Measurements from ENCODE around the gene AFG3L2.

Gene AFG3L2

GRCh38 chr18:12324991-12325725, 51.9 kb downstream of the AFG3L2 start:
- Histone ChIP-seq H3K4me1 (ENCODE audit: control insufficient read depth in 2 of 2, insufficient read depth in 1 of 2, low read depth in 1 of 2, low read length in 2 of 2) (peaks cover 0 to 4% of the 10 kb centered on the region in 2 donors), H2BK120ac (ENCODE audit: low read depth, low read length) (no peak overlapping the region), H2AK5ac (ENCODE audit: low read depth, low read length) (no peak overlapping the region), H3K79me1 (ENCODE audit: low read depth, low read length) (peaks cover 3% of the 10 kb centered on the region), H3K36me3 (replicated peaks in 1 of 2; ENCODE audit: control insufficient read depth in 2 of 2, insufficient read depth in 2 of 2, low read length in 2 of 2) (peaks cover 37 to 94% of the 10 kb centered on the region in 2 donors), H3K23ac (ENCODE audit: low read depth, low read length, poor library complexity) (peak overlapping the region; percentile 93), H2BK15ac (ENCODE audit: low read length) (no peak overlapping the region), H3K27ac (replicated peaks; ENCODE audit: low read length) (no peak overlapping the region), H4K91ac (ENCODE audit: low read depth, low read length, poor library complexity) (no peak overlapping the region), H3K4me3 (ENCODE audit: low read length in 2 of 2) (peak overlapping the region in 1 of 2 donors; percentile 36), H3K27me3 (ENCODE audit: control insufficient read depth in 3 of 3, insufficient read depth in 3 of 3, low read depth in 1 of 3, low read length in 3 of 3) (no peaks in the 10 kb centered on the region), H2BK5ac (ENCODE audit: low read length) (peak overlapping the region; percentile 39), H4K8ac (ENCODE audit: low read depth, low read length) (peak overlapping the region; percentile 65), H3K4me2 (ENCODE audit: insufficient read depth, low read length, poor library complexity, severe bottlenecking) (no peak overlapping the region), H2BK12ac (ENCODE audit: low read length) (no peak overlapping the region), H2AFZ (ENCODE audit: low read length) (no peak overlapping the region), H3K18ac (ENCODE audit: low read length) (peak overlapping the region; percentile 76), H3K9me3 (replicated peaks in 1 of 2; ENCODE audit: control insufficient read depth in 2 of 2, insufficient read depth in 1 of 2, low read depth in 1 of 2, low read length in 2 of 2) (peaks cover 0 to 5% of the 10 kb centered on the region in 2 donors), H3K4ac (ENCODE audit: low read length) (peak overlapping the region; percentile 11), H3K14ac (ENCODE audit: low read length) (peak overlapping the region; percentile 21), H3K9ac (ENCODE audit: low read depth, low read length, poor library complexity) (peak overlapping the region; percentile 70)
- WGBS, 2 donors (ENCODE audit: extremely low coverage in 2 of 2, insufficient read length in 2 of 2, insufficient replicate concordance in 1 of 2), result no CpG with 5 or more reads among the region's 58 CpGs
- no peak for DNase-seq (ENCODE audit: low spot score)

DNA sequence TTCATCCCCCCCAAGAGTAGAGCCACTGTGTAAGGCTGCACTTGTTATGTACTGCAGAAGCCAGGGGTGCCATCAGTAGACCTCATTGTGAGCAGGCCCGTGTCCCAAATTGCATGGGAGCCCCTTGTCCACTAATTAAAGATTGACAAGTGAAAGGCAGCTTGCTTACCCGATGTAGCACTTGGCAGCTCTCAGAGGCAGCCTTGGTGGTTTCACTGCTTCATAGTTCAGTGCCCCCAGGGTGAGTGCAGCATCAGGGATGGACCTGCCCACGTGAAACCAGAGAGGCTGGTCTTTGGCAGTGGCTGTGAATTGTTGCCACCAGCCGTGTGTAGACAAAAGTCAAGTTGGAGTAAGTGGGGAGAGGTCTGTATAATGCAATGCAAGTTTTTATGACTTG, 55.7 kb downstream of the AFG3L2 start:
- no peak overlapping the region for H3K4ac ChIP-seq (ENCODE audit: low read length)
- peak overlapping the region; percentile 30 for H3K9ac ChIP-seq (ENCODE audit: low read depth, low read length, poor library complexity)
- H4K91ac ChIP-seq (ENCODE audit: low read depth, low read length, poor library complexity), result peak overlapping the region; percentile 79
- no peak overlapping the region for H2AK5ac ChIP-seq (ENCODE audit: low read depth, low read length)
- no CpG with 5 or more reads among the region's 4 CpGs for WGBS, 2 donors (ENCODE audit: extremely low coverage in 2 of 2, insufficient read length in 2 of 2, insufficient replicate concordance in 1 of 2)
- H3K27ac ChIP-seq (replicated peaks; ENCODE audit: low read length), result no peak overlapping the region
- H2BK15ac ChIP-seq (ENCODE audit: low read length), result no peak overlapping the region
- no peak overlapping the region for H2BK12ac ChIP-seq (ENCODE audit: low read length)
- no peak overlapping the region for H3K23ac ChIP-seq (ENCODE audit: low read depth, low read length, poor library complexity)
- no peak for DNase-seq (ENCODE audit: low spot score)
- no peak overlapping the region for H2BK5ac ChIP-seq (ENCODE audit: low read length)
- H3K79me1 ChIP-seq (ENCODE audit: low read depth, low read length), result peaks cover 4% of the 10 kb centered on the region
- no peaks in the 10 kb centered on the region for H3K27me3 ChIP-seq (ENCODE audit: control insufficient read depth in 3 of 3, insufficient read depth in 3 of 3, low read depth in 1 of 3, low read length in 3 of 3)
- H3K4me2 ChIP-seq (ENCODE audit: insufficient read depth, low read length, poor library complexity, severe bottlenecking), result no peak overlapping the region
- peaks cover 18 to 87% of the 10 kb centered on the region in 2 donors for H3K36me3 ChIP-seq (replicated peaks in 1 of 2; ENCODE audit: control insufficient read depth in 2 of 2, insufficient read depth in 2 of 2, low read length in 2 of 2)
- H3K18ac ChIP-seq (ENCODE audit: low read length), result no peak overlapping the region
- no peak overlapping the region for H2AFZ ChIP-seq (ENCODE audit: low read length)
- no peak overlapping the region for H2BK120ac ChIP-seq (ENCODE audit: low read depth, low read length)
- peak overlapping the region; percentile 48 for H4K8ac ChIP-seq (ENCODE audit: low read depth, low read length)
- peaks cover 0 to 5% of the 10 kb centered on the region in 2 donors for H3K9me3 ChIP-seq (replicated peaks in 1 of 2; ENCODE audit: control insufficient read depth in 2 of 2, insufficient read depth in 1 of 2, low read depth in 1 of 2, low read length in 2 of 2)
- no peak overlapping the region for H3K4me3 ChIP-seq (ENCODE audit: low read length in 2 of 2)
- H3K14ac ChIP-seq (ENCODE audit: low read length), result no peak overlapping the region
- H3K4me1 ChIP-seq (ENCODE audit: control insufficient read depth in 2 of 2, insufficient read depth in 1 of 2, low read depth in 1 of 2, low read length in 2 of 2), result no peaks in the 10 kb centered on the region

- Histone ChIP-seq H2BK12ac (ENCODE audit: low read length) (no peak overlapping the region), H2BK15ac (ENCODE audit: low read length) (no peak overlapping the region), H4K8ac (ENCODE audit: low read depth, low read length) (no peak overlapping the region), H3K23ac (ENCODE audit: low read depth, low read length, poor library complexity) (no peak overlapping the region), H3K36me3 (replicated peaks in 1 of 2; ENCODE audit: control insufficient read depth in 2 of 2, insufficient read depth in 2 of 2, low read length in 2 of 2) (peaks cover 3 to 89% of the 10 kb centered on the region in 2 donors), H3K27me3 (ENCODE audit: control insufficient read depth in 3 of 3, insufficient read depth in 3 of 3, low read depth in 1 of 3, low read length in 3 of 3) (no peaks in the 10 kb centered on the region), H3K9me3 (replicated peaks in 1 of 2; ENCODE audit: control insufficient read depth in 2 of 2, insufficient read depth in 1 of 2, low read depth in 1 of 2, low read length in 2 of 2) (no peaks in the 10 kb centered on the region), H2BK120ac (ENCODE audit: low read depth, low read length) (no peak overlapping the region), H3K27ac (replicated peaks; ENCODE audit: low read length) (no peak overlapping the region), H2BK5ac (ENCODE audit: low read length) (no peak overlapping the region), H3K4me3 (ENCODE audit: low read length in 2 of 2) (no peak overlapping the region), H3K4ac (ENCODE audit: low read length) (no peak overlapping the region), H3K18ac (ENCODE audit: low read length) (no peak overlapping the region), H2AFZ (ENCODE audit: low read length) (no peak overlapping the region), H3K4me1 (ENCODE audit: control insufficient read depth in 2 of 2, insufficient read depth in 1 of 2, low read depth in 1 of 2, low read length in 2 of 2) (no peaks in the 10 kb centered on the region), H3K4me2 (ENCODE audit: insufficient read depth, low read length, poor library complexity, severe bottlenecking) (no peak overlapping the region), H2AK5ac (ENCODE audit: low read depth, low read length) (no peak overlapping the region), H4K91ac (ENCODE audit: low read depth, low read length, poor library complexity) (no peak overlapping the region), H3K79me1 (ENCODE audit: low read depth, low read length) (peaks cover 2% of the 10 kb centered on the region), H3K9ac (ENCODE audit: low read depth, low read length, poor library complexity) (no peak overlapping the region), H3K14ac (ENCODE audit: low read length) (no peak overlapping the region)
- DNase-seq (ENCODE audit: low spot score), result no peak
- no CpG with 5 or more reads among the region's 5 CpGs for WGBS, 2 donors (ENCODE audit: extremely low coverage in 2 of 2, insufficient read length in 2 of 2, insufficient replicate concordance in 1 of 2)
These were observed 58.2 kb downstream of the AFG3L2 start for GRCh38 chr18:12318857-12319256.

DNA sequence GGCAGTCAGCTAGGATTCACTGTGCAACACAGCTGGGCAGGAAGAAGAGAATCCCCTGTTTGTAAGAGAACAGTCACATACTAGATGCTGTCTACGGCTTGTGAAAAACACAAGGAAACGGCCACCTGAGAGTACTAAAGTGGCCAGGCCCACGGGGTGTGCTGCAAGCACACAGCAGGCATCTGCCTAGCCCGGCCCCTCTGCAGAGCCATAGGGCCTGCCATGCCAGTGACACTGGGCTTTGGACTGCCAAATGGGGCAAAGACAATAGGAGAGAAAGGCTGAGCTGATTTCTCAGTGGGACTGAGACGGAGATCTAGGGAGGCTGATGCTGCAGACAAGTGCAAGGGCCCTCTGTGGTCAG, 58.7 kb downstream of the AFG3L2 start:
- Histone ChIP-seq H2BK120ac (ENCODE audit: low read depth, low read length) (no peak overlapping the region), H3K18ac (ENCODE audit: low read length) (no peak overlapping the region), H3K4ac (ENCODE audit: low read length) (no peak overlapping the region), H3K36me3 (replicated peaks in 1 of 2; ENCODE audit: control insufficient read depth in 2 of 2, insufficient read depth in 2 of 2, low read length in 2 of 2) (peaks cover 3 to 90% of the 10 kb centered on the region in 2 donors), H2AFZ (ENCODE audit: low read length) (no peak overlapping the region), H3K23ac (ENCODE audit: low read depth, low read length, poor library complexity) (no peak overlapping the region), H3K9ac (ENCODE audit: low read depth, low read length, poor library complexity) (no peak overlapping the region), H2BK15ac (ENCODE audit: low read length) (no peak overlapping the region), H2AK5ac (ENCODE audit: low read depth, low read length) (no peak overlapping the region), H4K8ac (ENCODE audit: low read depth, low read length) (no peak overlapping the region), H3K9me3 (replicated peaks in 1 of 2; ENCODE audit: control insufficient read depth in 2 of 2, insufficient read depth in 1 of 2, low read depth in 1 of 2, low read length in 2 of 2) (no peaks in the 10 kb centered on the region), H3K4me1 (ENCODE audit: control insufficient read depth in 2 of 2, insufficient read depth in 1 of 2, low read depth in 1 of 2, low read length in 2 of 2) (no peaks in the 10 kb centered on the region), H3K79me1 (ENCODE audit: low read depth, low read length) (peaks cover 2% of the 10 kb centered on the region), H2BK12ac (ENCODE audit: low read length) (no peak overlapping the region), H3K14ac (ENCODE audit: low read length) (no peak overlapping the region), H3K27me3 (ENCODE audit: control insufficient read depth in 3 of 3, insufficient read depth in 3 of 3, low read depth in 1 of 3, low read length in 3 of 3) (no peaks in the 10 kb centered on the region), H3K4me2 (ENCODE audit: insufficient read depth, low read length, poor library complexity, severe bottlenecking) (no peak overlapping the region), H4K91ac (ENCODE audit: low read depth, low read length, poor library complexity) (no peak overlapping the region), H3K27ac (replicated peaks; ENCODE audit: low read length) (no peak overlapping the region), H2BK5ac (ENCODE audit: low read length) (no peak overlapping the region), H3K4me3 (ENCODE audit: low read length in 2 of 2) (no peak overlapping the region)
- WGBS, 2 donors (ENCODE audit: extremely low coverage in 2 of 2, insufficient read length in 2 of 2, insufficient replicate concordance in 1 of 2), result no CpG with 5 or more reads among the region's 5 CpGs
- DNase-seq (ENCODE audit: low spot score), result no peak

Data from neuronal stem cell (in vitro differentiated cells).